ENCODE data around the gene CPM. TPM values are rescaled to one million over a fixed set of nuclear protein-coding genes. Genes with fewer than 3 reads are reported as not detected.

Gene CPM
- polyA plus RNA-seq, 3 donors: 8.4 to 32.4 (median 26.2) TPM

DNA sequence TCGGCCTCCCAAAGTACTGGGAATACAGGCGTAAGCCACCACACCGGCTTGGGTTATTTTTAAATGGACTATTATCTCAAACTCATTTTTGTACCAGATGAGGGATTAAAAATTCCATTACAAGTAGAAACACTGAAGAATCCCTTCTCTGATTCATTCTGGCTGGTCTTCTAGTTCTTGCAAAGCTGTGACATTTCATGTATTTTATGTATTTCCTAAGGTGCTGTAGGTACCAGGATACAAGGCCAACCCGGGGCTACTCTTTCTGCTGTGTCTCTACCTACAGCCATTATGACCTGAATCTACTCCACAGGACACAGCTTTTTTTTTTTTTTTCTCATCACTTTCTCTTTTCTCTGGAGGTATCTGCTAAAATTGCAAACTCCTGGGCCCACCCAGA lies 24.9 kb downstream of the CPM start:
- H3K9me3 Mint-ChIP-seq: peaks cover 0 to 2% (median 0%) of the 10 kb centered on the region in 7 donors
- H3K4me1 Mint-ChIP-seq: peaks cover 11% of the 10 kb centered on the region
- no peaks in the 10 kb centered on the region for H3K36me3 ChIP-seq (replicated peaks in 1 of 2; ENCODE audit: control insufficient read depth in 1 of 2, insufficient read depth in 2 of 2, low read length in 2 of 2)
- no peaks in the 10 kb centered on the region for H3K9me3 ChIP-seq (replicated peaks in 1 of 2; ENCODE audit: control insufficient read depth in 1 of 2, insufficient read depth in 1 of 2, low read length in 2 of 2)
- peaks cover 4% of the 10 kb centered on the region for H3K79me2 ChIP-seq (ENCODE audit: insufficient read depth, low read length)
- no peak overlapping the region for H3K4me2 ChIP-seq (replicated peaks; ENCODE audit: extremely low read depth, low read length, poor library complexity, severe bottlenecking)
- H3K9ac ChIP-seq (ENCODE audit: insufficient read depth, low read length, poor library complexity, severe bottlenecking): no peak overlapping the region
- H3K4me3 ChIP-seq (replicated peaks in 1 of 3; ENCODE audit: low read depth in 2 of 3, low read length in 3 of 3): no peak overlapping the region
- no peak overlapping the region for H2AFZ ChIP-seq (ENCODE audit: insufficient read depth, low read depth, low read length, poor library complexity, severe bottlenecking)
- no CpG with 5 or more reads among the region's 4 CpGs for WGBS (ENCODE audit: insufficient coverage)
- no peak overlapping the region for H3K4me3 Mint-ChIP-seq
- H3K4me1 ChIP-seq (ENCODE audit: control insufficient read depth in 1 of 2, insufficient read depth in 2 of 2, low read length in 2 of 2): peaks cover 0 to 5% of the 10 kb centered on the region in 2 donors
- H3K27me3 ChIP-seq (ENCODE audit: control insufficient read depth in 2 of 2, insufficient read depth in 2 of 2, low read length in 2 of 2): no peaks in the 10 kb centered on the region
- intact Hi-C loops (cut with micrococcal nuclease): no loop called here
- H3K27ac Mint-ChIP-seq: no peak overlapping the region
- TF ChIP-seq, protein P1, sequence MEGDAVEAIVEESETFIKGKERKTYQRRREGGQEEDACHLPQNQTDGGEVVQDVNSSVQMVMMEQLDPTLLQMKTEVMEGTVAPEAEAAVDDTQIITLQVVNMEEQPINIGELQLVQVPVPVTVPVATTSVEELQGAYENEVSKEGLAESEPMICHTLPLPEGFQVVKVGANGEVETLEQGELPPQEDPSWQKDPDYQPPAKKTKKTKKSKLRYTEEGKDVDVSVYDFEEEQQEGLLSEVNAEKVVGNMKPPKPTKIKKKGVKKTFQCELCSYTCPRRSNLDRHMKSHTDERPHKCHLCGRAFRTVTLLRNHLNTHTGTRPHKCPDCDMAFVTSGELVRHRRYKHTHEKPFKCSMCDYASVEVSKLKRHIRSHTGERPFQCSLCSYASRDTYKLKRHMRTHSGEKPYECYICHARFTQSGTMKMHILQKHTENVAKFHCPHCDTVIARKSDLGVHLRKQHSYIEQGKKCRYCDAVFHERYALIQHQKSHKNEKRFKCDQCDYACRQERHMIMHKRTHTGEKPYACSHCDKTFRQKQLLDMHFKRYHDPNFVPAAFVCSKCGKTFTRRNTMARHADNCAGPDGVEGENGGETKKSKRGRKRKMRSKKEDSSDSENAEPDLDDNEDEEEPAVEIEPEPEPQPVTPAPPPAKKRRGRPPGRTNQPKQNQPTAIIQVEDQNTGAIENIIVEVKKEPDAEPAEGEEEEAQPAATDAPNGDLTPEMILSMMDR (IDR thresholded peaks at IDR 0.05): no peak
- H4K20me1 ChIP-seq (ENCODE audit: insufficient read depth, low read length): no peaks in the 10 kb centered on the region
- DNase-seq: no peak
- no peak overlapping the region for H3K27ac ChIP-seq (ENCODE audit: low read depth in 1 of 2, low read length in 2 of 2)
- H3K36me3 Mint-ChIP-seq: peaks cover 14 to 26% of the 10 kb centered on the region in 2 donors
- peaks cover 1 to 2% (median 1%) of the 10 kb centered on the region in 3 donors for H3K27me3 Mint-ChIP-seq (ENCODE audit: low read depth in 3 of 3)

DNA sequence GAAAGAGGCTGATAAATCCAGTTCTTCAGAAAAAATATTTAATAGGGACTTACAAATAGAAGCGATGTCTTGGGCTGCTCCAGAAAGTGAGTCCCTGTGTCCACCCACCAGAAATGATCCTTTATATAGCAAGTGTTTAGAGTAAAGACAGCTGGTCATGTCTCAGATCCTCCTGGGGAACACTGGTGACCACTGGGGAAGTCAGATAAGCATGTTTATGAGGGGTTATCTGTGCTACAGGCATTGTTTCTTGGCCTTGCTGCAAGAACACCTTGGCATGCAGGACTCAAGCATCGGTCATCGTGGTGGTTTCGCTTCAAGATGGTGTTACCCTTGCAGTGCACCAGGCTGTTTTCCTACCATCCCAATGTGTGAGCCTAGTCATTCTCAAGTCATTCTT lies 27.2 kb downstream of the CPM start:
- DNase-seq: no peak
- Histone ChIP-seq H3K4me3 (replicated peaks in 1 of 3; ENCODE audit: low read depth in 2 of 3, low read length in 3 of 3) (no peak overlapping the region), H2AFZ (ENCODE audit: insufficient read depth, low read depth, low read length, poor library complexity, severe bottlenecking) (no peak overlapping the region), H3K9ac (ENCODE audit: insufficient read depth, low read length, poor library complexity, severe bottlenecking) (no peak overlapping the region), H4K20me1 (ENCODE audit: insufficient read depth, low read length) (no peaks in the 10 kb centered on the region), H3K27me3 (ENCODE audit: control insufficient read depth in 2 of 2, insufficient read depth in 2 of 2, low read length in 2 of 2) (no peaks in the 10 kb centered on the region), H3K27ac (ENCODE audit: low read depth in 1 of 2, low read length in 2 of 2) (no peak overlapping the region), H3K4me2 (replicated peaks; ENCODE audit: extremely low read depth, low read length, poor library complexity, severe bottlenecking) (no peak overlapping the region), H3K36me3 (replicated peaks in 1 of 2; ENCODE audit: control insufficient read depth in 1 of 2, insufficient read depth in 2 of 2, low read length in 2 of 2) (no peaks in the 10 kb centered on the region), H3K79me2 (ENCODE audit: insufficient read depth, low read length) (no peaks in the 10 kb centered on the region), H3K9me3 (replicated peaks in 1 of 2; ENCODE audit: control insufficient read depth in 1 of 2, insufficient read depth in 1 of 2, low read length in 2 of 2) (no peaks in the 10 kb centered on the region), H3K4me1 (ENCODE audit: control insufficient read depth in 1 of 2, insufficient read depth in 2 of 2, low read length in 2 of 2) (peaks cover 0 to 5% of the 10 kb centered on the region in 2 donors)
- TF ChIP-seq, protein P1 (IDR thresholded peaks at IDR 0.05): no peak
- peaks cover 1 to 2% (median 1%) of the 10 kb centered on the region in 3 donors for H3K27me3 Mint-ChIP-seq (ENCODE audit: low read depth in 3 of 3)
- 78% methylated on average over 3 of the region's 4 CpGs for WGBS (ENCODE audit: insufficient coverage)
- H3K9me3 Mint-ChIP-seq: peaks cover 0 to 2% (median 0%) of the 10 kb centered on the region in 7 donors
- H3K4me3 Mint-ChIP-seq: no peak overlapping the region
- peaks cover 11% of the 10 kb centered on the region for H3K4me1 Mint-ChIP-seq
- intact Hi-C loops (cut with micrococcal nuclease): no loop called here
- peaks cover 10 to 22% of the 10 kb centered on the region in 2 donors for H3K36me3 Mint-ChIP-seq
- H3K27ac Mint-ChIP-seq: no peak overlapping the region
